GM12878 (cell line): ENCODE measurements around the gene NBEAL1.
"Not testable (repeated sequence)": the region's sequence is repeated elsewhere in the genome, so short reads cannot be mapped to it uniquely, and the experiment has no call there.

Experiments
- CHD2 ChIP-seq: IDR thresholded peaks from 2 replicates; pipeline ENCODE4 v1.6.1; 2011; ENCODE audit warnings: low read depth, low read length, improper control_type of control experiment, borderline replicate concordance
- CTCF ChIP-seq, 3 experiments: IDR thresholded peaks in 2 of 3; conservative IDR thresholded peaks in 1 of 3; 2 replicates each; pipeline ENCODE4 v1.5.1; 2011; ENCODE audit warnings: low read depth in 3 of 3, low read length in 3 of 3, mild to moderate bottlenecking in 3 of 3, control low read depth in 2 of 3, moderate library complexity in 2 of 3, inconsistent platforms in 1 of 3, mixed read lengths in 1 of 3; ENCODE audit not compliant: control insufficient read depth in 2 of 3, insufficient read depth in 1 of 3; ENCODE audit errors: extremely low read depth in 1 of 3
- CUX1 ChIP-seq: IDR thresholded peaks from 2 replicates; pipeline ENCODE4 v1.6.1; 2012; ENCODE audit warnings: improper control_type of control experiment, low read depth, low read length; ENCODE audit not compliant: insufficient replicate concordance
- ESRRA ChIP-seq: IDR thresholded peaks from 2 replicates; pipeline ENCODE4 v1.6.1; 2012; ENCODE audit warnings: mild to moderate bottlenecking, low read length, improper control_type of control experiment
- FOXM1 ChIP-seq: IDR thresholded peaks from 2 replicates; pipeline ENCODE4 v1.6.1; 2012; ENCODE audit warnings: low read depth, mild to moderate bottlenecking, inconsistent platforms, low read length, moderate library complexity
- NFIC ChIP-seq: IDR thresholded peaks from 2 replicates; pipeline ENCODE4 v1.6.1; 2012; ENCODE audit warnings: low read depth, mild to moderate bottlenecking, inconsistent platforms, low read length, moderate library complexity
- POLR2A ChIP-seq: IDR thresholded peaks from 2 replicates; pipeline ENCODE4 v1.6.1; 2011; ENCODE audit warnings: low read depth, mild to moderate bottlenecking, low read length
- RAD21 ChIP-seq: IDR thresholded peaks from 2 replicates; pipeline ENCODE4 v1.6.1; 2011; ENCODE audit warnings: mild to moderate bottlenecking, low read depth, low read length, moderate library complexity; ENCODE audit not compliant: insufficient read depth
- REST ChIP-seq: IDR thresholded peaks from 2 replicates; pipeline ENCODE4 v1.6.1; 2012; ENCODE audit warnings: mild to moderate bottlenecking, low read depth, low read length
- ZNF217 ChIP-seq: fragments of 450-650 bp; IDR thresholded peaks from 2 replicates; pipeline ENCODE4 v1.6.1; 2017; ENCODE audit warnings: antibody characterized with exemption, mild to moderate bottlenecking
- ZNF274 ChIP-seq: IDR thresholded peaks from one replicate; pipeline ENCODE4 v1.8.0; 2011; ENCODE audit not compliant: insufficient read length, insufficient read depth
- ZZZ3 ChIP-seq: IDR thresholded peaks from 2 replicates; pipeline ENCODE4 v1.6.1; 2011; ENCODE audit warnings: low read depth; ENCODE audit not compliant: control insufficient read depth, insufficient read length

GRCh38 chr2:203102357-203102756 lies 87.7 kb downstream of the NBEAL1 start:
- not testable (repeated sequence) for TF ChIP-seq FOXM1; CHD2; NFIC; ZNF274; CUX1; RAD21; POLR2A; CTCF (IDR thresholded peaks at IDR 0.05 in 2 of 3, conservative IDR thresholded peaks at IDR 0.05 in 1 of 3; ENCODE audit: control insufficient read depth in 2 of 3, extremely low read depth in 1 of 3, insufficient read depth in 1 of 3, low read depth in 3 of 3, low read length in 3 of 3); ZNF217; REST; ZZZ3; ESRRA
